Adrenal gland (tissue), 5 donors: ENCODE data around the gene MAP3K7.

Experiments used
- POLR2A ChIP-seq, 2 donors: fragments of 450-650 bp; IDR thresholded peaks; one replicate each; pipeline ENCODE4 v1.6.1; 2017; ENCODE audit warnings: antibody characterized with exemption in 2 of 2, mild to moderate bottlenecking in 2 of 2, moderate library complexity in 1 of 2
- TF ChIP-seq, protein P1 (sequence below), 6 experiments: fragments of 450-650 bp in 4 of 6; fragments of 200-600 bp in 2 of 6; sonication (generic) in 1 of 6; IDR thresholded peaks; 1 replicate in 5 of 6; 2 replicates in 1 of 6; pipeline versions ENCODE4 v1.5.1 to v1.8.0; 2016 to 2021; ENCODE audit warnings: antibody characterized with exemption in 6 of 6, mild to moderate bottlenecking in 2 of 6, moderate library complexity in 1 of 6
- donor health status: DM: no; HTN: no; CAD: no.

DNA sequence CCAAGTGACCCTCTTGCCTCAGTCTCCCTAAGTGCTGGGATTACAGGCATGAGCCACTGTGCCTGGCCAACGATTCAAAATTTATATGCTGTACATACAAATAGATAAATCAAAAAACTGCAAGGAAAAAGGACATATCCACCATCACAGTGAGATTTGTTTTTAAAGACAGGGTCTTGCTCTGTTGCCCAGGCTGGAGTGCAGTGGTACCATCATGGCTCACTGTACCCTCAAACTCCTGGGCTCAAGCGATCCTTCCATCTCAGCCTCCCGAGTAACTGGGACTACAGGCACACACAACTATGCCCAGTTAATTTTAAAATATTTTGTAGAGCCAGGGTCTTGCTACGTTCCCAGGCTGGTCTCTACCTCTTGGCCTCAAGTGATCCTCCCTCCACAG lies 61.5 kb downstream of the MAP3K7 start:
- TF ChIP-seq, protein P1, sequence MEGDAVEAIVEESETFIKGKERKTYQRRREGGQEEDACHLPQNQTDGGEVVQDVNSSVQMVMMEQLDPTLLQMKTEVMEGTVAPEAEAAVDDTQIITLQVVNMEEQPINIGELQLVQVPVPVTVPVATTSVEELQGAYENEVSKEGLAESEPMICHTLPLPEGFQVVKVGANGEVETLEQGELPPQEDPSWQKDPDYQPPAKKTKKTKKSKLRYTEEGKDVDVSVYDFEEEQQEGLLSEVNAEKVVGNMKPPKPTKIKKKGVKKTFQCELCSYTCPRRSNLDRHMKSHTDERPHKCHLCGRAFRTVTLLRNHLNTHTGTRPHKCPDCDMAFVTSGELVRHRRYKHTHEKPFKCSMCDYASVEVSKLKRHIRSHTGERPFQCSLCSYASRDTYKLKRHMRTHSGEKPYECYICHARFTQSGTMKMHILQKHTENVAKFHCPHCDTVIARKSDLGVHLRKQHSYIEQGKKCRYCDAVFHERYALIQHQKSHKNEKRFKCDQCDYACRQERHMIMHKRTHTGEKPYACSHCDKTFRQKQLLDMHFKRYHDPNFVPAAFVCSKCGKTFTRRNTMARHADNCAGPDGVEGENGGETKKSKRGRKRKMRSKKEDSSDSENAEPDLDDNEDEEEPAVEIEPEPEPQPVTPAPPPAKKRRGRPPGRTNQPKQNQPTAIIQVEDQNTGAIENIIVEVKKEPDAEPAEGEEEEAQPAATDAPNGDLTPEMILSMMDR (IDR thresholded peaks at IDR 0.05), result no peak
- no peak for TF ChIP-seq POLR2A (IDR thresholded peaks at IDR 0.05)
